BE2C (cell line): ENCODE measurements around the gene NRP2.

Experiments
- DNase-seq: peaks from one replicate; pipeline ENCODE4 v3.0.0-alpha.2; 2020
- H3K27me3 ChIP-seq: fragments of 250-450 bp; sonication (Bioruptor Pico); 2 replicates; pipeline ENCODE4 v1.5.1; 2020; ENCODE audit warnings: mild to moderate bottlenecking
- H3K36me3 ChIP-seq: fragments of 250-450 bp; sonication (Bioruptor Pico); 2 replicates; pipeline ENCODE4 v1.5.1; 2020; ENCODE audit warnings: mild to moderate bottlenecking
- H3K4me1 ChIP-seq: fragments of 250-450 bp; sonication (Bioruptor Pico); 2 replicates; pipeline ENCODE4 v1.5.1; 2020
- H3K4me3 ChIP-seq: 2 replicates; pipeline ENCODE4 v1.5.1; 2011; ENCODE audit warnings: low read depth, low read length
- H3K9me3 ChIP-seq: fragments of 250-450 bp; sonication (Bioruptor Pico); 2 replicates; pipeline ENCODE4 v1.5.1; 2020
- CTCF ChIP-seq: IDR thresholded peaks from 2 replicates; pipeline ENCODE4 v1.5.1; 2012; ENCODE audit warnings: mild to moderate bottlenecking, low read depth, low read length

The NRP2 gene

DNA sequence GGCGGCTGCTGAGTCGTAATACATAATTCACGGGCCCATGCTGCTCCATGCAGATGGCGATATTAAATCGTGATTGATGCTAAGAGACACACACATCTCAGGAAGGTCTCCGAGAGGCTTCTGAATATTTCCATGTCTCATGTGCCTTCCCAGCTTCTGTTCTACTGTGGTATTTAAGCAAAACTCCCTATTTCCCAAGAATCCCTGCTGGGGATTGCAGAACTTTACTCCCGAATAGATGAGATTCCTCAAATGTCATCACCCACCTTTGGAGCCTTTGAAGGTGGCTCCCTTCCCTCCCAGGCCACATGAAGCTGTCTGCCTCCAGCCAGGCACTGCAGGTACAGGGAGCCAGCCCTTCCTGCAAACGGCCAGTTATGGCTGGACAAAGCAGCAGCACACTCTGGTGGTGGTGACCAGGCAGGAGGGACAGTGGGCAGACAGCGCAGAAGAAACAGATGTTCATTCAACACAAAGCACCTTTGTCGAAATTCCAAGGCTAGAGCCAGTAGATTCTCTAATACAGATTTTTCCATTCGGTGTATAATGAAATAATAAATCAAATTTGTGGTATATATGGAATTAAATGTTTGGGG is 14.1 kb downstream of the NRP2 start:
- Histone ChIP-seq H3K4me3 (no peak overlapping the region), H3K9me3 (no peaks in the 10 kb centered on the region), H3K4me1 (peaks cover 19% of the 10 kb centered on the region), H3K36me3 (no peaks in the 10 kb centered on the region), H3K27me3 (no peaks in the 10 kb centered on the region)
- DNase-seq = peak; percentile 45
- peak; percentile 59 for TF ChIP-seq CTCF

DNA sequence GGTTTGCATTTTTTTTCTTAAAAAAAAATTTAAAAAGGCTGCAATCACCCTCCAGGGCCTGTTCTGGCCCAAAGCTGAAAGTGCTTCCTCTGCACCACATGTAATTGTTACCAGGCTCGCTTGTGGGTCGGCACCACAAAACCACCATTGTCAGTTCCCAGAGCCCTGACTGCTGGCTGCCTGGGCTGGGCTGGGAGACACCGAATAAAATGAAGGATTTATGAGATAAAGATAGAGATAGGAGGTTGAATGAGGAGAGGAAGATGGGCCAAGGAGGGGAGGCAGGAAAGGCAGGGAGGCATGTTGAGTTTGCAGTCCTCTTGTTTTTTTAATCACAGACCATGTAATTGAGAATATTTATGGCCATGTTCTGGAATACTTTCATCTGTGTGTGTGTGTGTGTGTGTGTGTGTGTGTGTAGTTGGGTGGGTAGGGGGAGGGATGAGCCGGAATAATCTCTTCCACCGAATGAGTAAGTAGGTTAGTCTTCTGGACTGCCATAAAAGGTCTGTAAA is 14.7 kb downstream of the NRP2 start:
- H3K36me3 ChIP-seq = no peaks in the 10 kb centered on the region
- no peaks in the 10 kb centered on the region for H3K9me3 ChIP-seq
- no peak for DNase-seq
- no peak overlapping the region for H3K4me3 ChIP-seq
- no peak for TF ChIP-seq CTCF
- peaks cover 19% of the 10 kb centered on the region for H3K4me1 ChIP-seq
- H3K27me3 ChIP-seq = no peaks in the 10 kb centered on the region

GRCh38 chr2:205698286-205699268 is 16.3 kb downstream of the NRP2 start:
- Histone ChIP-seq H3K9me3 (no peaks in the 10 kb centered on the region), H3K36me3 (no peaks in the 10 kb centered on the region), H3K4me3 (no peak overlapping the region), H3K4me1 (peaks cover 22% of the 10 kb centered on the region), H3K27me3 (no peaks in the 10 kb centered on the region)
- TF ChIP-seq CTCF = no peak
- no peak for DNase-seq

- no peaks in the 10 kb centered on the region for H3K27me3 ChIP-seq
- peaks cover 22% of the 10 kb centered on the region for H3K4me1 ChIP-seq
- TF ChIP-seq CTCF = no peak
- DNase-seq = no peak
- no peaks in the 10 kb centered on the region for H3K36me3 ChIP-seq
- no peak overlapping the region for H3K4me3 ChIP-seq
- no peaks in the 10 kb centered on the region for H3K9me3 ChIP-seq
These were observed 17.4 kb downstream of the NRP2 start for GRCh38 chr2:205699515-205700289.

DNA sequence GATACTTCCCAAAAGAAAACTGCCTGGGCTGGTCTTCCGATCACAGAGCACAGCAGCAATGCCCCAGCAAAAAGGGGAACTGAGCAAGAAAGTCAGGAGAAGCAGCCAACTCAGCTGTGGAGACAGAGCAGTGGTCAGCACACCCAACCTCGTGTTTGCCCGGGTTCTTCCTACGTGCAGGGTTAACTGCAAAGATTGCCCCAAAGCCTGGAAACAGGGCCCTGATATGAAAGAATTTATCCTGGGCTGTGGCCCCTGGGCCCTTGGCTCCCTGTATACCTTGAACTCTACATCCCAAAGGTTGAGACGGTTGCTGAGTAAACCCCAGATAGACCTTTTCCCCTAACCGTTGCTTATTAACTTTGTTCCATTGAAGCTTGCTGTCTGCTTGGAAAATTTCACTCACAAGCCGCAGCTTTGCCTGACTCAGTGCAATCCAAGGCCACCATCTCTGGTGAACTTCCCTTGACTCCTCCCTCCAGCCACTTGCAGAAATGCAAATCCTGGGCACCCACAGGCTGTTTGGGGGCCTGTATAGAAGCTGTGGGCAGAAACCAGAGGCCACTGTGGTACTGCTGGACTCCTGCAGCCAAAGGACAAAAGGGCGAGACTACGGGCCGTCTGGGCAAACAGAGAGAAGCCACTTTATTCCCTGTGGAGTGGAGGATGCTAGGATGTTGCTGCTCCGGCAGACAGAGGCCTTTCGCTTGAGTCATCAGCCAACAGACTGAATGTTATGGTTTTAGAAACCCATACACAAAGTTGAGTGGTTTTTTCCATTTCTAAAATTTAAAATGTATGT is 18.2 kb downstream of the NRP2 start:
- Histone ChIP-seq H3K4me1 (peaks cover 22% of the 10 kb centered on the region), H3K9me3 (no peaks in the 10 kb centered on the region), H3K27me3 (no peaks in the 10 kb centered on the region), H3K4me3 (no peak overlapping the region), H3K36me3 (no peaks in the 10 kb centered on the region)
- TF ChIP-seq CTCF = no peak
- no peak for DNase-seq
